H1 (cell line): ENCODE measurements around the gene CHRNA5.

Experiments
- CBX5 ChIP-seq: fragments of 300-800, 300-1000 bp; sonication (generic); IDR thresholded peaks from 2 replicates; pipeline ENCODE4 v1.7.1; 2016; ENCODE audit warnings: antibody characterized with exemption, low read length, low read depth
- MAFK ChIP-seq: IDR thresholded peaks from 2 replicates; pipeline ENCODE4 v1.6.1; 2012; ENCODE audit warnings: low read depth, mild to moderate bottlenecking, improper control_type of control experiment, low read length
- MAX ChIP-seq: IDR thresholded peaks from 2 replicates; pipeline ENCODE4 v1.6.1; 2012; ENCODE audit warnings: inconsistent platforms
- TF ChIP-seq, protein P1 (sequence below), 3 experiments: IDR thresholded peaks; 1 replicate in 2 of 3; 2 replicates in 1 of 3; pipeline versions ENCODE4 v1.5.1 to v1.6.1; 2011; ENCODE audit warnings: low read length in 3 of 3, mild to moderate bottlenecking in 3 of 3, inconsistent platforms in 2 of 3, low read depth in 1 of 3, moderate library complexity in 1 of 3; ENCODE audit not compliant: insufficient read depth in 1 of 3; ENCODE audit errors: control extremely low read depth in 1 of 3

DNA sequence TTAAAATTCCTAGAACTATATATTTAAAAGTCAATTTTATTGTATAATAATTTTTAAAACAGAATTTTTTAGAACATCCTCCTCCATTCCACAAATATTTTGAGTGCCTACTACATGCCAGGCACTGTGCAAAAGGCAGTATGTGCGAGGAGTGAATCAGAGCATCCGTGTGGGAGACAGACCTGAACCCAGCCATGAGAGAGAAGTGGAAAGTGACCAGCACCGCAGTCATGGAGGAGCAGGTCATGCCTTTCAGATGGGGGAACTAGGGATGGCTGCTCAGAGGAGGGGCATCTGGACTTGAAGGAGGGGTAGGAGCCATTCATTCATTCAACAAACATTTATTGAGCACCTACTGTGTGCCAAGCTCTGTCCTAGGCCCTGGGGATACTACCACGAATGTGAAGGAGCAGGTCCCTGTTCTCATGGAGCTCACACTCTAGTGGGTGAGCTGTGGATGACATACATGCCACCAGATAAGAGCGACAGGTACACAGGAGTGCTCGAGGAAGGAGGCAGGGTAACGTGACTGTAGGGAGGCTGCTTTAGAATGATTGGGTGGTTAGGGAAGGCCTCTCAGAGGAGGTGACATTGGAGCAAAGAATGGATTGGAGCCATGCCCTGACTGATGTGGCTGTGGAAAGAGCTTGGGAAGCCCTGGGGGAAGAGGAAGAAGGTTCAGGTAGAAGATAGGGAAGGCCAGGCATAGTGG lies 58.6 kb downstream of the CHRNA5 start:
- TF ChIP-seq, protein P1, sequence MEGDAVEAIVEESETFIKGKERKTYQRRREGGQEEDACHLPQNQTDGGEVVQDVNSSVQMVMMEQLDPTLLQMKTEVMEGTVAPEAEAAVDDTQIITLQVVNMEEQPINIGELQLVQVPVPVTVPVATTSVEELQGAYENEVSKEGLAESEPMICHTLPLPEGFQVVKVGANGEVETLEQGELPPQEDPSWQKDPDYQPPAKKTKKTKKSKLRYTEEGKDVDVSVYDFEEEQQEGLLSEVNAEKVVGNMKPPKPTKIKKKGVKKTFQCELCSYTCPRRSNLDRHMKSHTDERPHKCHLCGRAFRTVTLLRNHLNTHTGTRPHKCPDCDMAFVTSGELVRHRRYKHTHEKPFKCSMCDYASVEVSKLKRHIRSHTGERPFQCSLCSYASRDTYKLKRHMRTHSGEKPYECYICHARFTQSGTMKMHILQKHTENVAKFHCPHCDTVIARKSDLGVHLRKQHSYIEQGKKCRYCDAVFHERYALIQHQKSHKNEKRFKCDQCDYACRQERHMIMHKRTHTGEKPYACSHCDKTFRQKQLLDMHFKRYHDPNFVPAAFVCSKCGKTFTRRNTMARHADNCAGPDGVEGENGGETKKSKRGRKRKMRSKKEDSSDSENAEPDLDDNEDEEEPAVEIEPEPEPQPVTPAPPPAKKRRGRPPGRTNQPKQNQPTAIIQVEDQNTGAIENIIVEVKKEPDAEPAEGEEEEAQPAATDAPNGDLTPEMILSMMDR (IDR thresholded peaks at IDR 0.05; ENCODE audit: control extremely low read depth in 1 of 3, insufficient read depth in 1 of 3, low read depth in 1 of 3, low read length in 3 of 3): no peak
- no peak for TF ChIP-seq MAFK
- TF ChIP-seq MAX: no peak
- TF ChIP-seq CBX5: no peak
